A172 (cell line): Measurements from ENCODE around the gene DOP1B. TPM values are rescaled to one million over a fixed set of nuclear protein-coding genes. Genes with fewer than 3 reads are reported as not detected.
A peak's percentile ranks its signal among the peaks of the same experiment; 100 is the strongest.
"Not testable (repeated sequence)": the region's sequence is repeated elsewhere in the genome, so short reads cannot be mapped to it uniquely, and the experiment has no call there.

Experiments
- DNase-seq: peaks from one replicate; pipeline ENCODE4 v3.0.0-alpha.2; 2015; ENCODE audit warnings: low spot score
- total RNA-seq: library from RNA; depleted of rRNA; stranded (reverse); fragments of >200 nt; shearing (Covaris generic); gene quantifications from 2 replicates; pipeline ENCODE4 v1.2.3, GENCODE V29; 2014

The DOP1B gene
- total RNA-seq, 1 experiment from 2014 or later: 14.9 TPM

GRCh38 chr21:36134803-36135390 lies 21.7 kb upstream of the DOP1B start, which contains the start of gene CBR3:
TSS of gene CBR3 (plus strand) at chr21:36135079. CDS start at chr21:36135193, 114 bp downstream.
- peak; percentile 64 for DNase-seq

DNA sequence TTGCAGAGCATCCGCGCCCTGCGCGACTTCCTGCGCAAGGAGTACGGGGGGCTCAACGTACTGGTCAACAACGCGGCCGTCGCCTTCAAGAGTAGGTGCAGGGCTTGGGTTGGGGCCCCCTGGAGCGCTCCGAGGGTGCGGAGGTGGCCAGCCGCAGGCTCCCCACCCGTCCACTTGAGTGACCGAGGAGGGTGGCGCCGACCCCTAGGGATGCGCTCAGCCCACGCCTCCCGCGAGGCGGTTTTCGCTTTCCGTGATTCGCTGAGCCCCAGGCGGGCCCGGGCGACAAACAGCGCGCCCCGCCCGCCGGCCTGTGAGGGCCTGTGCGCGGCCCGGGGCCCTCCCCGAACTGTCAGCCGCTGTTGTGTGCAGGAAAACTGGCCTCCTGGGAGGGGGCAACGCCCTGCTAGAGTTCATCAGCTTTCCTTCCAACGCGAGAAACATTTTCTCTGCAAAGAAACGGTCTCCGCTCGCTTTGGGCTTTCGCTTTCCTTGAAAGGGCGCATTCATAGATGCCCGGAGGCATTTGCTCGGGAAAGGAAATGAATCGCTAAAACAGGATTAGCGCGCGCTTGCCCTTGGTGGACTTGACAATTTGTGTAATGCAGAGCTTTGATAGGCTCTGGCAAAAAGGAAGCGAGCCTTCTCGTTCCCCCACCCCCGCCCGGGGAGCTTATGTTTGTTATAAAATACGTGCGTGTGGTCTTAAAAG lies 21.1 kb upstream of the DOP1B start:
- DNase-seq: peak; percentile 80

- not testable (repeated sequence) for DNase-seq
Measured at GRCh38 chr21:36139791-36140190, 16.8 kb upstream of the DOP1B start.

- peak; percentile 99 for DNase-seq
Measured at GRCh38 chr21:36141513-36141925, 15.1 kb upstream of the DOP1B start.

GRCh38 chr21:36144233-36144632 lies 12.4 kb upstream of the DOP1B start:
- not testable (repeated sequence) for DNase-seq

GRCh38 chr21:36145259-36145658 lies 11.4 kb upstream of the DOP1B start:
- no peak for DNase-seq

DNA sequence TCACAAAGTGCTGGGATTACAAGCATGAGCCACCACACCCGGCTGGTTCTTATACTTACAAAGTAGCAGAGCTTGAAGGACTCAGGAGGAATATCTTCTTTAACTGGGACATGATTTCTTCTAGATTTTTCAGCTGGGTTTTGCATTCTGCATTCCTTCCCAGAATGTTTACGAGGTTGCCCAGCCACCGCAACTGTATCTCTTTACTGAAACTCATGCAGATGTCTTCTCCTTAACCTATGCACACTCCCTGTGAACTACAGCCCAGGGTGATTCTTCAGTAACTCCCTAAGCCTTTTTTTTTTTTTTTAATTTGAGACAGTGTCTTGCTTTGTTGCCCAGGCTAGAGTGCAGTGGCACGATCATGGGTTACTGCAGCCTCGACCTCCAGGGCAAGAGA lies 8.7 kb upstream of the DOP1B start:
- no peak for DNase-seq

- DNase-seq: no peak
Measured at GRCh38 chr21:36148886-36149285, 7.7 kb upstream of the DOP1B start.

GRCh38 chr21:36149788-36150711 lies 6.6 kb upstream of the DOP1B start:
- peak; percentile 65 for DNase-seq

GRCh38 chr21:36155603-36156338 lies 853 bp upstream of the DOP1B start:
- DNase-seq: no peak

DNA sequence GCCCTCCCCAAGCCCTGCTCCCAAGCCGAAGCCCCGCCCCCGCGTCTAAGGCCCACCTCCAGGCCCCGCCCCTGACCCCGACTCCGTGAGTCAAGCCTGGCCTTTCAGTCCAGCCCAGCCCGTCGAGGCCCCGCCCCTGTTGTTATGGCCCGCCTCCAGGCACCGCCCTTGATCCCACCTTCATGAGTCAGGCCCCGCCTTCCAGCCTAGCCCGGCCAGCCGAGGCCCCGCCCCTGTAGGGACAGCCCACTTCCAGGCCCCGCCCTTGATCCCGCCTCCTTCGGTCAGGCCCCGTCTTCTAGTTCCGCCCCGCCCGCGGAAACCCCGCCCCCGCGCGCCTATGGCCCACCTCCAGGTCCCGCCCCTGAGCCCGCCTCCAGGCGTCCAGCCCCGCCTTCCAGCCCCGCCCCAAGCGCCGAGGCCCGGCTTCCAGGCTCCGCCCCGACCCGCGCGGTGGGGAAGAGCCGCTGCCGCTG lies 247 bp upstream of the DOP1B start:
- DNase-seq: peak; percentile 96

GRCh38 chr21:36159356-36159921 lies 2.8 kb downstream of the DOP1B start:
- no peak for DNase-seq

DNA sequence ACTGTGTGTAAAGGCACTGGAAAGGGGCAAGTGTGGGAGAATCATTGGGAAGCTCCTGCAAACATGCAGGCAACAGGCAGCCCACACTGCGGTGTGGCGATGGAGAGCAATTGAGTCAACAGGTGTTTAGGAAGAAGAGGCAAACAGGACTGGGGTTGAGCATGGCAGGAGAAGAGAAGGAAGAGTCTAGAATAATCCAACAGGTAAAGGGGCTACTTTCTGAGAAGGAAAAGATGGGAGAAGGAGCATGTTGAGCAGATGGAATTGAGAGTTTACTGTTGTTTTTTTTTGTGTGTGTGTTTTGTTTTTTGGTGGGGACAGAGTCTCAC lies 4.2 kb downstream of the DOP1B start:
- no peak for DNase-seq

DNA sequence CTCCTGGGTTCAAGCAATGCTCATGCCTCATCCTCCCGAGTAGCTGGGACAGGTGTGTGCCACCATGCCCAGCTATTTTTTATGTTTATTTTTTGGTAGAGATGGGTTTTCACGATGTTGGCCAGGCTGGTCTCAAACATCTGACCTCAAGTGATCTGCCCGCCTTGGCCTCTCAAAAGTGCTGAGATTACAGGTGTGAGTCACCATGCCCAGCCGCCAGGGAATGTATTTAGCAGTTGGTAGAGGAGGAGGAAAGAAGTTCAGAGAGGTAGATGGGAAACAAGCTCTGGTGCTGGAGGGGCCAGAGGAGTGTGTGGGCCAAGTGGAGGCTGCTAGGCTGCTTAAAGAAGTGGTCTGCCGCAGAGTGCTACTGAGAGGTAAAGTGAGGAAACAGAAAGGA lies 6.0 kb downstream of the DOP1B start:
- DNase-seq: peak; percentile 27

GRCh38 chr21:36163750-36164741 lies 7.4 kb downstream of the DOP1B start:
- DNase-seq: no peak

- DNase-seq: no peak
Measured at GRCh38 chr21:36165356-36165755, 8.7 kb downstream of the DOP1B start.

DNA sequence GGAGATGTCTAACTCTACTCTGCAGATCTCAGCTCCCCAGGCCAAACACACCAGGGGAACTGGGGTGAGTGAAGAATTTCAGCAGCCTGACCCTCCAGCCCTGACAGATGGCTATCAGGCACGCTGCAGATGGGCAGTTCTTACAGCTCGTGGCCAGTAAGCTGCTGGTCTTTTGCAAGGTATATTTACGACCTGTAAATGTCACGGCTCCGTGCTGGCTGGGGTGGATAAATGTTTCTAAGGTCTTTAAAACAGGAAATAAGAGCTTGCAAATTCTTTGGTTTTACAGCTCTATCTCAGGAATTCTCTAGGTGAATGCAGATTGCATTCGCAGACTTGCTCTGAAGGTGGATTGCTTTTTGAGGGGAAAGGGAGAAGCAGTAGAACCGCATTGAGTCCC lies 10.1 kb downstream of the DOP1B start:
- peak; percentile 38 for DNase-seq

DNA sequence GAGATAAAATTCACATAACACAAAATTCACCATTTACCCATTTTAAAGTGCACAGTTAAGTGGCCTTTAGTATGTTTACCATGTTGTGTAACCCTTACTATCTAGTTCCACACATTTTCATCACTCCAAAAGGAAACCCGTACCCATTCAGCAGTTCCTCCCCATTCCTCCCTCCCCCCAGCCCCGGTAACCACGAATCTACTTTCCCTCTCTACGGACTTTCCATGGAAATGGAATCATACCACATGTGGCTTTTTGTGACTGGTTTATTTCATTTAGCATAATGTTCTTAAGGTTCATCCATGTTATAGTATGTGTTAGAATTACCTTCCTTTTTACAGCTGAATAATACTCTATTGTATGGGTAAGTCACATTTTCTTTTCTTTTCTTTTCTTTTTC lies 10.9 kb downstream of the DOP1B start:
- no peak for DNase-seq

DNA sequence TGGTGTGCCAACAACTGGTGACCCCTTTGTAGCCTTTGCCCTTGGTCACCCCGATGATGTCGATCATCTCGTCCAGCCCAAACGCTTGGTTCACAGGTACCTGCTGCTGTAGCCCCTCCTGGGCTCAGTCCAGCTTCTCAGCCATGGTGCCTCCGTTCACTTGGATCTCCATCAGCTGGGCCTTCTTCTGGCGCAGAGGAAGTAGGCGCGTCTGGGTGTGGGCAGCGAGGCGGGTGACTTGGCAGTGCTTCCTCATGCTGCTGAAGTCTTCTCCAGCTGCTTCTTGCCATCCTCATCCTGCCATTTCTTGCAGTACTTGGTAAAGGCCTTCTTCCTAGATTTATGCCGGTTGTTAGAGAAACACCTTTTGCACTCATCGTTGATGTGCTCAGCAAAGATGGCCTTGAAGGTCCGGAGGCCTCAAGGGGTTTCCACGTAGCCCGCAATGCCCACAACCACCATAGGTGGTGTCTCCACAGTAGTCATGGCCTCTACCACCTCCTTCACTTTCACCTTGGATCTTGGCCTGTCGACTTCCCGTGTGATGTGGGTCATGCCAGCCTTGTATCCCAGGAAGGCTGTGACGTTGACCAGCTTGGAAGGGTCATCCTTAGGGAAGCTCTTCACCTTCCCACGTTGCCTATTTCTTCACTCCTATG lies 13.0 kb downstream of the DOP1B start:
- DNase-seq: no peak

- DNase-seq: no peak
Measured at GRCh38 chr21:36170823-36171222, 14.2 kb downstream of the DOP1B start.
